WTC11 (cell line): Measurements from ENCODE around the gene TCF7L2.

Experiments
- ATF2 ChIP-seq: sonication (generic); formaldehyde crosslinking; IDR thresholded peaks from 2 replicates; pipeline ENCODE4 v1.8.1; 2022; ENCODE audit warnings: low read depth, missing genetic modification reagents, borderline replicate concordance
- CTCF ChIP-seq: fragments of 200-600 bp; IDR thresholded peaks from 2 replicates; pipeline ENCODE4 v1.8.0; 2022; ENCODE audit warnings: antibody characterized with exemption

- TF ChIP-seq CTCF (no peak), ATF2 (CRISPR knock-in tag) (no peak)
These were observed 189.0 kb downstream of the TCF7L2 start for GRCh38 chr10:113138937-113139585.
